Vagina (tissue), 2 donors: ENCODE results near the gene TFPI. TPM values are rescaled to one million over a fixed set of nuclear protein-coding genes. Genes with fewer than 3 reads are reported as not detected.

Experiments
- DNase-seq, 2 donors: peaks; one replicate each; pipeline ENCODE4 v3.0.0-alpha.2; 2017; ENCODE audit errors: extremely low spot score in 2 of 2
- H3K27ac ChIP-seq: fragments of 200-600 bp; sonication (generic); one replicate; pipeline ENCODE4 v1.5.1; 2019
- H3K27me3 ChIP-seq: fragments of 200-600 bp; sonication (generic); one replicate; pipeline ENCODE4 v1.5.1; 2019
- H3K36me3 ChIP-seq, 2 donors: fragments of 200-600 bp; sonication (generic); one replicate each; pipeline ENCODE4 v1.5.1; 2017 to 2019
- H3K4me1 ChIP-seq: fragments of 200-600 bp; sonication (generic); one replicate; pipeline ENCODE4 v1.5.1; 2019
- H3K4me3 ChIP-seq, 2 donors: fragments of 200-600 bp; sonication (generic); 1 replicate in 1 of 2; 2 replicates in 1 of 2; pipeline ENCODE4 v1.5.1; 2016 to 2019
- H3K9me3 ChIP-seq: fragments of 200-600 bp; sonication (generic); one replicate; pipeline ENCODE4 v1.5.1; 2019
- CTCF ChIP-seq, 3 experiments: fragments of 450-650 bp in 2 of 3; fragments of 200-600 bp in 1 of 3; sonication (generic) in 1 of 3; IDR thresholded peaks; one replicate each; pipeline ENCODE4 v1.5.1; 2017 to 2019; ENCODE audit warnings: antibody characterized with exemption in 3 of 3, mild to moderate bottlenecking in 2 of 3, moderate library complexity in 2 of 3
- POLR2A ChIP-seq, 2 donors: fragments of 450-650 bp; IDR thresholded peaks; one replicate each; pipeline ENCODE4 v1.6.1; 2017; ENCODE audit warnings: antibody characterized with exemption in 2 of 2, mild to moderate bottlenecking in 2 of 2, moderate library complexity in 2 of 2
- POLR2AphosphoS5 ChIP-seq, 2 donors: sonication (generic); formaldehyde crosslinking; IDR thresholded peaks; one replicate each; pipeline ENCODE4 v1.9.0; 2017; ENCODE audit warnings: antibody characterized with exemption in 2 of 2, mild to moderate bottlenecking in 2 of 2, low read depth in 1 of 2; ENCODE audit not compliant: insufficient read depth in 1 of 2
- intact Hi-C: fragments of 100-400 bp; cut with DNase I; formaldehyde crosslinking; loops from one replicate; pipeline ENCODE4 v1.15.1; 2023
- total RNA-seq: library from RNA; depleted of rRNA; stranded (reverse); fragments of >200 nt; gene quantifications from one replicate; pipeline ENCODE4 v1.2.3, GENCODE V29; 2016

TFPI gene
- total RNA-seq, 1 donor from 2014 or later = 68.8 TPM

- intact Hi-C loops = no loop called here
- Histone ChIP-seq H3K9me3 (no peaks in the 10 kb centered on the region), H3K4me1 (no peaks in the 10 kb centered on the region), H3K36me3 (no peaks in the 10 kb centered on the region), H3K4me3 (no peak overlapping the region), H3K27me3 (no peaks in the 10 kb centered on the region), H3K27ac (no peak overlapping the region)
- TF ChIP-seq POLR2A (IDR thresholded peaks at IDR 0.05) (no peak), POLR2AphosphoS5 (IDR thresholded peaks at IDR 0.05; ENCODE audit: insufficient read depth in 1 of 2, low read depth in 1 of 2) (no peak), CTCF (IDR thresholded peaks at IDR 0.05) (no peak)
- no peak for DNase-seq
Measured at GRCh38 chr2:187431911-187432310, 122.3 kb downstream of the TFPI start.

- Histone ChIP-seq H3K4me3 (no peak overlapping the region), H3K4me1 (no peaks in the 10 kb centered on the region), H3K27ac (no peak overlapping the region), H3K27me3 (no peaks in the 10 kb centered on the region), H3K9me3 (no peaks in the 10 kb centered on the region), H3K36me3 (no peaks in the 10 kb centered on the region)
- no peak for TF ChIP-seq CTCF (IDR thresholded peaks at IDR 0.05)
- no peak for TF ChIP-seq POLR2A (IDR thresholded peaks at IDR 0.05)
- peak in 1 of 2 donors; percentile 54 for TF ChIP-seq POLR2AphosphoS5 (IDR thresholded peaks at IDR 0.05; ENCODE audit: insufficient read depth in 1 of 2, low read depth in 1 of 2)
- intact Hi-C loops = no loop called here
- DNase-seq = no peak
Measured at GRCh38 chr2:187429989-187430388, 124.2 kb downstream of the TFPI start.

GRCh38 chr2:187424146-187424545, 130.1 kb downstream of the TFPI start:
- Histone ChIP-seq H3K27ac (no peak overlapping the region), H3K4me3 (no peak overlapping the region), H3K9me3 (no peaks in the 10 kb centered on the region), H3K27me3 (no peaks in the 10 kb centered on the region), H3K36me3 (no peaks in the 10 kb centered on the region), H3K4me1 (peaks cover 10% of the 10 kb centered on the region)
- DNase-seq = no peak
- TF ChIP-seq POLR2AphosphoS5 (IDR thresholded peaks at IDR 0.05; ENCODE audit: insufficient read depth in 1 of 2, low read depth in 1 of 2) = no peak
- no peak for TF ChIP-seq CTCF (IDR thresholded peaks at IDR 0.05)
- TF ChIP-seq POLR2A (IDR thresholded peaks at IDR 0.05) = no peak
- intact Hi-C loops = no loop called here

GRCh38 chr2:187422282-187422681, 132.0 kb downstream of the TFPI start:
- TF ChIP-seq POLR2A (IDR thresholded peaks at IDR 0.05) (no peak), POLR2AphosphoS5 (IDR thresholded peaks at IDR 0.05; ENCODE audit: insufficient read depth in 1 of 2, low read depth in 1 of 2) (no peak), CTCF (IDR thresholded peaks at IDR 0.05) (no peak)
- Histone ChIP-seq H3K9me3 (no peaks in the 10 kb centered on the region), H3K4me3 (no peak overlapping the region), H3K27ac (no peak overlapping the region), H3K36me3 (no peaks in the 10 kb centered on the region), H3K4me1 (peaks cover 10% of the 10 kb centered on the region), H3K27me3 (no peaks in the 10 kb centered on the region)
- intact Hi-C loops = no loop called here
- no peak for DNase-seq

GRCh38 chr2:187421519-187421918, 132.7 kb downstream of the TFPI start:
- Histone ChIP-seq H3K4me1 (peaks cover 10% of the 10 kb centered on the region), H3K36me3 (no peaks in the 10 kb centered on the region), H3K27ac (no peak overlapping the region), H3K9me3 (no peaks in the 10 kb centered on the region), H3K27me3 (no peaks in the 10 kb centered on the region), H3K4me3 (no peak overlapping the region)
- TF ChIP-seq CTCF (IDR thresholded peaks at IDR 0.05) (no peak), POLR2A (IDR thresholded peaks at IDR 0.05) (no peak), POLR2AphosphoS5 (IDR thresholded peaks at IDR 0.05; ENCODE audit: insufficient read depth in 1 of 2, low read depth in 1 of 2) (no peak)
- no peak for DNase-seq
- intact Hi-C loops = no loop called here
